Effector CD4-positive, alpha-beta T cell (primary cell): ENCODE results near the gene LRRC36. TPM values are rescaled to one million over a fixed set of nuclear protein-coding genes. Genes with fewer than 3 reads are reported as not detected.

Source experiments
- DNase-seq: peaks from one replicate; pipeline ENCODE4 v3.0.0-alpha.2; 2020
- total RNA-seq: gene quantifications from one replicate; lab custom pipeline; 2026; lab: John Stamatoyannopoulos, UW

Gene LRRC36
- not detected for total RNA-seq

GRCh38 chr16:67326472-67327309 is at the start of gene LRRC36, which contains the start of gene KCTD19:
Gene LRRC36, plus strand, starts transcription at chr16:67326815. Its CDS starts 48 bp downstream, at chr16:67326863.
Gene KCTD19, minus strand, starts transcription at chr16:67326741. Its CDS starts 34 bp downstream, at chr16:67326707.
- peak; percentile 13 for DNase-seq

GRCh38 chr16:67277294-67277998 is 49.2 kb upstream of the LRRC36 start:
- DNase-seq, result no peak

- no peak for DNase-seq
Measured at GRCh38 chr16:67277999-67278772, 48.4 kb upstream of the LRRC36 start.

- DNase-seq, result peak; percentile 27
Measured at GRCh38 chr16:67278773-67279295, 47.8 kb upstream of the LRRC36 start.

GRCh38 chr16:67279296-67280089 is 47.1 kb upstream of the LRRC36 start, which contains the start of gene PLEKHG4:
Gene PLEKHG4, plus strand, starts transcription at chr16:67279532. Its CDS starts 513 bp downstream, at chr16:67280045.
- DNase-seq, result peak; percentile 69

GRCh38 chr16:67280090-67281015 is 46.3 kb upstream of the LRRC36 start:
- no peak for DNase-seq

- no peak for DNase-seq
Measured at GRCh38 chr16:67281536-67282446, 44.8 kb upstream of the LRRC36 start.

- DNase-seq, result no peak
Measured at GRCh38 chr16:67282447-67282805, 44.2 kb upstream of the LRRC36 start.

- no peak for DNase-seq
Measured at GRCh38 chr16:67283039-67283825, 43.4 kb upstream of the LRRC36 start.

- no peak for DNase-seq
Measured at GRCh38 chr16:67283826-67284555, 42.6 kb upstream of the LRRC36 start.

GRCh38 chr16:67284699-67285646 is 41.6 kb upstream of the LRRC36 start:
- DNase-seq, result no peak

- DNase-seq, result no peak
Measured at GRCh38 chr16:67286441-67287235, 40.0 kb upstream of the LRRC36 start.

- no peak for DNase-seq
Measured at GRCh38 chr16:67287960-67288359, 38.7 kb upstream of the LRRC36 start.

GRCh38 chr16:67291461-67291860 is 35.2 kb upstream of the LRRC36 start:
- no peak for DNase-seq

GRCh38 chr16:67294171-67294757 is 32.4 kb upstream of the LRRC36 start:
- DNase-seq, result no peak
